GM06990 (cell line): ENCODE data around the gene TRMT61A.

Source experiments
- DNase-seq: peaks from one replicate; pipeline ENCODE4 v3.0.0-alpha.2; 2011; ENCODE audit not compliant: insufficient read length; ENCODE audit errors: extremely low read depth
- H3K27me3 ChIP-seq: replicated peaks from 2 replicates; pipeline ENCODE4 v1.6.0; 2011; ENCODE audit warnings: low read length; ENCODE audit not compliant: control insufficient read depth, insufficient read depth
- H3K36me3 ChIP-seq: 2 replicates; pipeline ENCODE4 v1.5.1; 2011; ENCODE audit warnings: low read length; ENCODE audit not compliant: control insufficient read depth, insufficient read depth
- H3K4me3 ChIP-seq: replicated peaks from 2 replicates; pipeline ENCODE4 v1.5.1; 2011; ENCODE audit warnings: low read depth, mild to moderate bottlenecking, control low read depth, low read length
- TF ChIP-seq, protein P1 (sequence below): IDR thresholded peaks from 2 replicates; pipeline ENCODE4 v1.5.1; 2011; ENCODE audit warnings: low read length, control low read depth, mild to moderate bottlenecking, inconsistent platforms; ENCODE audit not compliant: insufficient read depth, poor library complexity, severe bottlenecking

TRMT61A gene

DNA sequence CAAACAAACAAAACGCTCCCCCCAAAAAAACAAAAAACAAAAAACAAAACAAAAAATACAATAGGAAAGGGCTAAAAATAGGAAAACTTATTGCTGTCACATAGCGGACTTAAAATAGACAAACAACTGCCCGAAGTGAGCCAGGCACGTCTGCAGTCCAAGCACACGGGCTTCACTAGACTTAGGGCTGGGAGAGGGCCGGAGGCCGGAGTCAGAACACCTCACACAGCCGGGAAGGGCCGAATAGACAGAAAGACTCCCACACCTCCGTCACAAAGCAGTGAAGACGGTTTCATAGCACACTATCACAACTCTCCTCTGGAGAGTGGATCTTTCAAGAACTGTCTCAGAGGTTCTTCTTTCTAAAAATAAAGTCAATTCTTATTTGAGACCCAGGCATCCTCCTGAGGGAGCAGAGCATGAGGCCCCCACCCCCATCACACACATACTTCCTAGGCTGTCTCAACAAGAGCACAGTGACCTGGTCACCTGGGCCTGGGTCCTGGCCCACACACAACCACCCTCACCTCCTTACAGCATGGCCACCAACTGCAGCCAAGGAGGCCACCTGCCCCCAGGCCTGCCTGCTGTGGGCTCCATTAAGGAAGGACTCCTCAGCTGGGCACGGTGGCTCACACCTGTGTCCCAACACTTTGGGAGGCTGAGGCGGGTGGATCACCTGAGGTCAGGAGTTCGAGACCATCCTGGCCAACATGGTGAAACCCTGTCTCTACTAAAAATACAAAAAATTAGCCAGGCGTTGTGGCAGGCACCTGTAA, 26.8 kb downstream of the TRMT61A start:
- TF ChIP-seq, protein P1, sequence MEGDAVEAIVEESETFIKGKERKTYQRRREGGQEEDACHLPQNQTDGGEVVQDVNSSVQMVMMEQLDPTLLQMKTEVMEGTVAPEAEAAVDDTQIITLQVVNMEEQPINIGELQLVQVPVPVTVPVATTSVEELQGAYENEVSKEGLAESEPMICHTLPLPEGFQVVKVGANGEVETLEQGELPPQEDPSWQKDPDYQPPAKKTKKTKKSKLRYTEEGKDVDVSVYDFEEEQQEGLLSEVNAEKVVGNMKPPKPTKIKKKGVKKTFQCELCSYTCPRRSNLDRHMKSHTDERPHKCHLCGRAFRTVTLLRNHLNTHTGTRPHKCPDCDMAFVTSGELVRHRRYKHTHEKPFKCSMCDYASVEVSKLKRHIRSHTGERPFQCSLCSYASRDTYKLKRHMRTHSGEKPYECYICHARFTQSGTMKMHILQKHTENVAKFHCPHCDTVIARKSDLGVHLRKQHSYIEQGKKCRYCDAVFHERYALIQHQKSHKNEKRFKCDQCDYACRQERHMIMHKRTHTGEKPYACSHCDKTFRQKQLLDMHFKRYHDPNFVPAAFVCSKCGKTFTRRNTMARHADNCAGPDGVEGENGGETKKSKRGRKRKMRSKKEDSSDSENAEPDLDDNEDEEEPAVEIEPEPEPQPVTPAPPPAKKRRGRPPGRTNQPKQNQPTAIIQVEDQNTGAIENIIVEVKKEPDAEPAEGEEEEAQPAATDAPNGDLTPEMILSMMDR: no peak
- Histone ChIP-seq H3K36me3 (peaks cover 10% of the 10 kb centered on the region), H3K27me3 (no peaks in the 10 kb centered on the region), H3K4me3 (no peak overlapping the region)
- no peak for DNase-seq

DNA sequence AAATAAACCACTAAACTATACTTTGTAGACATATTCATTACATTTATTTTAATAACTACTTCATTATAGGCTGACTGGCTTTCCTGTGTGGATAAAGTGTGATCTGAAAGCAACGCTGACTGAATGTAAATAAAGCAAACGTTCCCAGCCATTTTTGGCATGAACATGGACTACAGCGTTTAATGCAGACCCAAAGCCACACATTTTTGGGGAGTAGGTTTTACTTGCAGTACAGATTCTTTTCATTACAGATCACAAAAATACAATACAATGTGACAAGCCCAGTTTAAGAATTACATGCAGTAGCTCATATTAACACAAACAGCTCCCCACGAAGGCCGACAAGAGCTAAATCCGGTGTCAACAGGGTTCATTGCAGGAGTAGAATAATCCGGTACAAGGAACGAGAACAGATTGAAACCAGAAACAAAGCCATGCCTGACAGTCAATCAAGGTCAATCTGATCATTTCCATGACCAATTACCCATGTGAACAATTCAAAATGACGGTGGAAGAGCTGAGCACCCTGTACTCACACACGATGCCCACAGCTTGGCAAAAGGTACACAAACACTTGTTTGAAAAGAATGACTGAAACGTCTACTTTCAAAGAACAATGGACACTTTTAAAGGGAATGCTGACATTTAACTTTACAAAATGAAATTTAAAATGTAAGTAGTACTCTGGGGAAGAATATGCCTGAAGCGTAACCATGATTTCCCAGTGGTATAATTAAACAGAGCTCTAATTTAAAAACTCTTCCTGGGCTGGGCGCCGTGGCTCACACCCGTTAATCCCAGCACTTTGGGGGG, 28.2 kb downstream of the TRMT61A start:
- TF ChIP-seq, protein P1: no peak
- H3K4me3 ChIP-seq: no peak overlapping the region

DNA sequence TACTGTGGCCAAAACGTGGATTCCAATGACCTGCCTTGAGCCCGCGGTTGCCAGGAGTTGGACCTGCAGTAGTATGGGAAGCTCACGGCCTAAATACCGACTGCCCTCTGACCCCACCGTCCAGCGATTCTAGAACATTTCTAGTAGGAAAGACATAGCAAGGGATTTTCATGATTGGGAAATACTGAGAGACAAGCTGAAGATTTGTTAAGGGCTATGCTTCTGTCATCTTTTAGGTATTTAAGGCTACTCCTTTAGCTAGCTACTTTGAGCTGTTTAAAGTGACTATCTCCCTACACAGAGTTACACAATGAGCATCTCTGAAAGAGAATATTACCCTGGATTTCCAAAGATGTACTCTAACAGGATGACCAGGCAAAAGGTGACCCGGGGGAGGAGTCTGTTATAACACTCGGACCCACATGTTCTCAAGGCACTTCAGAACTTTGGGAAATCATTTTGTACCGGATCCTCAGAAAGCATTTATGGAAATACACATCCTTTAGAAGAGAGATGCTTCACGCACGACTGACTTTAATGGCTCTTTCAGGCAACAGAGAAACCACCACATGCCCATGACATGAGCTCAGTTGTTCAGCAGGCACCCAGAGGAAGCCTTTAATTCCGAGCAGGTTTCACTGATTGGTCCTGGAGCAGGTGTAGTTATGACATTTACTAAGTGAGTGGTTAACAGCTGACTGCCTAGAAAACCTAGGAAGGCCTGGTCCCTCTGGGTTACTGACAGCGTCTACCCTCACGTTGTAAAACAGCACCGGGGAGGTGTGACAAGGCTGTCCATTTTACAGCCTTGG, 29.3 kb downstream of the TRMT61A start:
- TF ChIP-seq, protein P1: no peak
- no peak overlapping the region for H3K4me3 ChIP-seq
- DNase-seq: no peak
- peaks cover 10% of the 10 kb centered on the region for H3K36me3 ChIP-seq
- H3K27me3 ChIP-seq: no peaks in the 10 kb centered on the region

More for the DNA sequence above, 28.2 kb downstream of the TRMT61A start:
- DNase-seq: no peak
- Histone ChIP-seq H3K36me3 (peaks cover 10% of the 10 kb centered on the region), H3K27me3 (no peaks in the 10 kb centered on the region)

DNA sequence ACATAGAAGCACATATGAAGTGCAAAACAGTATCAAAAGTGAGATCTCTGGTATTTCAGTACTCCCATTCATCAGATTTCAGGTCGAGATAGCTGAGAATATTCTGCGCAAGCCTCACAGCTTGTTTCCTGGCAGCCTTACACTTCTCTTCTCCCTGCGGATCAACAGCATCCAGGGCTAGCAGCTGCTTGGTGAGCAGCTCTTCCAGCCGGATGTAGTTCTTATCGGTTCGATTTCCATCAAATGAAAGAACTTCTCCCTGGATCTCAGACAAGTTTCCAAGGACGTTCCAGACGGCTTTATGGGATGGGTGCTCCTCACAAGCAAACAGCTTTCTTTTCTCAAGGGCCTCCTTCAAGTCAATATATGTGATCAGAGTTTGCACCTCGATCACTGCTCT, 30.8 kb downstream of the TRMT61A start:
- peaks cover 10% of the 10 kb centered on the region for H3K36me3 ChIP-seq
- DNase-seq: no peak
- H3K27me3 ChIP-seq: no peaks in the 10 kb centered on the region
- TF ChIP-seq, protein P1: no peak
- no peak overlapping the region for H3K4me3 ChIP-seq

DNA sequence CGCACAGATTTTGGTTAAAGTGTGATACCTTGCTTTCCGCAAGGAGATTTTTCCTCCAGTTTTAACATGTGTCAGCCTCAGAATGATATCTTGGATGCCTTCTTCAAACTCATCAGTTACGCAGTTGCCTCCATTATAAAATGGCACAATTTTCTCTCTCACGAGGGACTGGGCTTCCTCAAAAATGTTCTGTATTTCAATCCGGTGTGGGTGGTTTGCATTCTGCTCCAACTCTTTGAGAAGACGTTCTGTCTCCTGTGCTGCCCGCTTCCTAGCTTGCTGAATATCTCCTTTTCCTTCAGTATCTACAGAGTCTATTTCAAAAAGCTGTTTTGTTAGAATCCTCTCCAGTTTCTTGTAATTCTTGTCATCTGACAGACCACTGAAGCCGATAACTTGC, 31.7 kb downstream of the TRMT61A start:
- no peaks in the 10 kb centered on the region for H3K27me3 ChIP-seq
- peak overlapping the region; percentile 99; the same call in 1 of the 2 replicates for H3K4me3 ChIP-seq
- TF ChIP-seq, protein P1: no peak
- DNase-seq: no peak
- peaks cover 10% of the 10 kb centered on the region for H3K36me3 ChIP-seq
